Aorta (tissue), 5 donors: ENCODE measurements around the gene GPX7. TPM values are rescaled to one million over a fixed set of nuclear protein-coding genes. Genes with fewer than 3 reads are reported as not detected.

Experiments used
- ATAC-seq: fragments of 200-7000 bp; cut with Tn5 transposase; one replicate; pipeline ENCODE4 v1.9.1; 2022; ENCODE audit warnings: moderate library complexity; ENCODE audit not compliant: low FRiP score
- DNase-seq, 2 donors: peaks; one replicate each; pipeline ENCODE4 v3.0.0-alpha.2; 2020
- H3K27ac ChIP-seq, 2 donors: one replicate each; pipeline ENCODE4 v1.5.1; 2013; ENCODE audit warnings: low read length in 2 of 2, mild to moderate bottlenecking in 2 of 2, moderate library complexity in 2 of 2, control low read depth in 1 of 2, inconsistent platforms in 1 of 2, low read depth in 1 of 2
- H3K27me3 ChIP-seq, 2 donors: one replicate each; pipeline ENCODE4 v1.6.1; 2013; ENCODE audit warnings: control low read depth in 1 of 2, low read length in 1 of 2, mild to moderate bottlenecking in 1 of 2, moderate library complexity in 1 of 2; ENCODE audit not compliant: insufficient read depth in 2 of 2, control insufficient read depth in 1 of 2
- H3K36me3 ChIP-seq, 2 donors: one replicate each; pipeline ENCODE4 v1.6.1; 2013; ENCODE audit warnings: control low read depth in 1 of 2, low read length in 1 of 2, mild to moderate bottlenecking in 1 of 2; ENCODE audit not compliant: insufficient read depth in 2 of 2, control insufficient read depth in 1 of 2
- H3K4me1 ChIP-seq, 2 donors: one replicate each; pipeline ENCODE4 v1.6.1; 2013; ENCODE audit warnings: low read length in 2 of 2, control low read depth in 1 of 2, mild to moderate bottlenecking in 1 of 2, moderate library complexity in 1 of 2; ENCODE audit not compliant: insufficient read depth in 2 of 2, control insufficient read depth in 1 of 2
- H3K4me3 ChIP-seq, 2 donors: one replicate each; pipeline ENCODE4 v1.5.1; 2013; ENCODE audit warnings: low read length in 2 of 2, control low read depth in 1 of 2, mild to moderate bottlenecking in 1 of 2
- H3K9me3 ChIP-seq: one replicate; pipeline ENCODE4 v1.6.1; 2013; ENCODE audit warnings: mild to moderate bottlenecking, low read length; ENCODE audit not compliant: control insufficient read depth
- WGBS, 2 donors: extraction: QIAGEN DNeasy Blood & Tissue Kit; methylation state at CpG; one replicate each; pipeline ENCODE4 v1.1.7; 2013; 5-methylcytosine and 5-hydroxymethylcytosine counted together
- intact Hi-C, 2 donors: fragments of 100-400 bp; cut with DNase I; formaldehyde crosslinking; loops; one replicate each; pipeline versions ENCODE4 v1.14.2 to v1.15.0; 2022
- polyA plus RNA-seq, 2 donors: library from polyadenylated mRNA; stranded (reverse); fragments of 200-250 nt; gene quantifications; one replicate each; pipeline ENCODE4 v1.2.3, GENCODE V29; 2013
- total RNA-seq, 2 donors: library from RNA; stranded (reverse); fragmentation: NEBNext Ultra II Directional; extraction: Animal tissue kit (Norgen Biotek cat#: 25700); gene quantifications; one replicate each; pipeline ENCODE4 v1.2.1, GENCODE V29; 2021
- donor health status: healthy with polysubstance abuse.
- donor health status: Bipolar disorder and iron deficiency.
- donor health status: DM: no; HTN: no; CAD: no.
- donor health status: DM: no; HTN: no; CAD: no.
- donor health status: DM: yes; HTN: yes; CAD: no.

GPX7 gene
- total and polyA plus RNA-seq, 4 donors, result 9.7 to 21.4 (median 16.1) TPM

DNA sequence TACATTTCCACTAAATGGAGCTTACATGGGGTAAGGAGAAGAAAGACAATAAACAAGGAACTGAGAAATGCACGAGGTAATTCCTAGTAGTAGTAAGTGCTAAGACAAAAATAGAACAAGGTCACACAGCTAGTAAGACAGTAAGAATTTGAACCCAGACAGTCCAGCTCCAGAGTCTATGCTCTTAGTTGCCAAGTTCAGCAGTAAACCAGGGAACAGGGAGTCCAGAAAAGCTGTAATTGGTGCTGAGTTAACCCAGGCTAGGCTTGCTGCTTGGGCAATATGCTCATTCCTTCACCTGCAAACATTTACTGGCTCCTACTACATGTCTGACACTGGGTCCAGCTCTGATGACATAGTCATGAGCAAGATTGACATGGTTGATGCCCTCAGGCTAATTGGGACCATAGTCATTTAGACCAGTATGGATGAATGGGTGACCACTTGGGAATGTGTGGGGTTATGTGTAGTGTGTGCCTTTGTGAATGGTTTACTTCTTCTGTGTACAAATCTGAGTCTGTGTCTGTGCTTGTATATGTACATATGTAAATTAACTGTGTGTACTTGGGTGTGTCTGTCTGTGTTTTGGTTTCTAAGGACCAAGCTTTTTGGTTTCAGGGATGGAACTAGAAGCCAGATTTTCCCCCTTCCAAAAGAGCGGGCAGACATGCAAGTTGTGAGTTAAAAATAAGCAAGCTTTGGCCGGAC, 2.0 kb downstream of the GPX7 start:
- no peak overlapping the region for H3K27ac ChIP-seq
- no peak for ATAC-seq
- H3K36me3 ChIP-seq, result no peaks in the 10 kb centered on the region
- H3K4me1 ChIP-seq, result peaks cover 0 to 7% of the 10 kb centered on the region in 2 donors
- no peak for DNase-seq
- no peaks in the 10 kb centered on the region for H3K27me3 ChIP-seq
- no peaks in the 10 kb centered on the region for H3K9me3 ChIP-seq
- intact Hi-C loops, result no loop called here
- WGBS, 2 donors, result 32 to 51% methylated on average over 3 of the region's 3 CpGs
- H3K4me3 ChIP-seq, result no peak overlapping the region

GRCh38 chr1:52613636-52614373, 11.6 kb downstream of the GPX7 start:
- WGBS, 2 donors, result 41 to 54% methylated on average over 2 of the region's 2 CpGs
- Histone ChIP-seq H3K27me3 (no peaks in the 10 kb centered on the region), H3K4me1 (no peaks in the 10 kb centered on the region), H3K36me3 (peaks cover 0 to 2% of the 10 kb centered on the region in 2 donors), H3K4me3 (no peak overlapping the region), H3K9me3 (no peaks in the 10 kb centered on the region), H3K27ac (no peak overlapping the region)
- ATAC-seq, result no peak
- DNase-seq, result no peak
- intact Hi-C loops, result no loop called here

GRCh38 chr1:52614671-52615070, 12.5 kb downstream of the GPX7 start:
- WGBS, 2 donors, result 95 to 96% methylated on average over 5 of the region's 5 CpGs
- no peak overlapping the region for H3K27ac ChIP-seq
- H3K4me3 ChIP-seq, result no peak overlapping the region
- peaks cover 0 to 2% of the 10 kb centered on the region in 2 donors for H3K36me3 ChIP-seq
- no peak for DNase-seq
- H3K27me3 ChIP-seq, result no peaks in the 10 kb centered on the region
- intact Hi-C loops, result no loop called here
- no peak for ATAC-seq
- no peaks in the 10 kb centered on the region for H3K9me3 ChIP-seq
- H3K4me1 ChIP-seq, result no peaks in the 10 kb centered on the region

DNA sequence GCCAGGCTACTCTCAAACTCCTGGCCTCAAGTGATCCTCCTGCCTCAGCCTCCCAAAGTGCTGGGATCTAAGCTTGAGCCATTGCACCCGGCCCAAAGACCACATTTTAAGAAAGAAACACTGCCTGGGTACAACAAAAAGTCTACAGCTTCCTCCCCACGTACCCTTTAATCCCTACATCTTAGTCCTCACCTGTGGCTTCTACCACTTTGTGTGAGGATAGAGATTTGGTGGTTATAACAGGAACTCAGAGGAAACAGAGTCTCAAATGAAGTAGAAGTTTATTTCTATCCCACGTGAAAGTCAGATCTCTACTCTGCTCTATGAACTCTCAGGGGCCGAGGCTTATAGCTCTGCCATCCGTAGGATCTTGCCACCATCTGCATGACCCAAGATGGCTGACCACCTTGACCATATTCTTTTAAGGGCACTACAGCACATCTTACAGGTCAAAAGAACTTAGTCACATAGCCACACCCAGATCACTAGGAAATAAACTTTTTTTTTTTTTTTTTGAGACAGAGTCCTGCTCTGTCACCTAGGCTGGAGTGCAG, 13.4 kb downstream of the GPX7 start:
- WGBS, 2 donors, result 72 to 85% methylated on average over 5 of the region's 5 CpGs
- peaks cover 0 to 2% of the 10 kb centered on the region in 2 donors for H3K36me3 ChIP-seq
- H3K4me3 ChIP-seq, result no peak overlapping the region
- no peak overlapping the region for H3K27ac ChIP-seq
- intact Hi-C loops, result no loop called here
- ATAC-seq, result no peak
- no peaks in the 10 kb centered on the region for H3K27me3 ChIP-seq
- H3K4me1 ChIP-seq, result no peaks in the 10 kb centered on the region
- H3K9me3 ChIP-seq, result peaks cover under 1% of the 10 kb centered on the region
- DNase-seq, result no peak

DNA sequence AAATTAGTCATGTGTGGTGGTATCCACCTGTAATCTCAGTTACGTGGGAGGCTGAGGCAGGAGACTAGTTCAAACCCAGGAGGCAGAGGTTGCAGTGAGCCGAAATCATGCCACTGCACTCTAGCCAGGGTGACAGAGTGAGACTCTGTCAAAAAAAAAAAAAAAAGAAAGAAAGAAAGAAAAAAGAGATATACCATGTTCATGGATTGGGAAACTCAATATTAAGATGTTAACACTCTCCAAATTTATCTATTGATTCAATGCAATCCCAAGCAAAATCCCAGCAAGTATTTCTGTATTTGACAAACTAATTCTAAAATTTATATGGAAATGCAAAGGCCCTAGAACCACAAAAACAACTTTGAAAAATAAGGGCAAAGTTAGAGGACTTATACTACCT, 19.8 kb downstream of the GPX7 start:
- 99 to 100% methylated on average over 2 of the region's 2 CpGs for WGBS, 2 donors
- DNase-seq (no peak), ATAC-seq (no peak)
- peaks cover 0 to 2% of the 10 kb centered on the region in 2 donors for H3K36me3 ChIP-seq
- intact Hi-C loops, result no loop called here
- peaks cover 8% of the 10 kb centered on the region for H3K9me3 ChIP-seq
- no peaks in the 10 kb centered on the region for H3K27me3 ChIP-seq
- H3K4me3 ChIP-seq, result no peak overlapping the region
- no peaks in the 10 kb centered on the region for H3K4me1 ChIP-seq
- H3K27ac ChIP-seq, result no peak overlapping the region

DNA sequence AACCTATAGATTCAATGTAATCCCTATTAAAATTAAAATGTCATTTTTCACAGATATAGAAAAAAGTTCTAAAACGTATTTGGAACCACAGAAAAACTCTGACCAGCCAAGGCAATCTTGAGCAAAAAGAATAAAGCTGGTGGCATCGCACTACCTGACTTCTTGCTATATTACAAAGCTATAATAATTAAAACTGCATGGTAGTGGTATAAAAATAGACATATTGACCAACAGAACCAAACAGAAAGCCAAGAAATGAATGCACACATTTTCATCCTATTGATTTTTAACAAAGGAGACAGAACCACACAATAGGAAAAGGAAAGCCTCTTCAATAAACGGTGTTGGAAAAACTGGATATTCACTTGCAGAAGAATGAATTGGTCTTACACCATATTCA, 21.6 kb downstream of the GPX7 start:
- H3K36me3 ChIP-seq, result peaks cover 0 to 2% of the 10 kb centered on the region in 2 donors
- peaks cover 8% of the 10 kb centered on the region for H3K9me3 ChIP-seq
- ATAC-seq (no peak), DNase-seq (no peak)
- intact Hi-C loops, result no loop called here
- no peaks in the 10 kb centered on the region for H3K27me3 ChIP-seq
- no peaks in the 10 kb centered on the region for H3K4me1 ChIP-seq
- H3K27ac ChIP-seq, result no peak overlapping the region
- no peak overlapping the region for H3K4me3 ChIP-seq
- 95% methylated on average over 3 of the region's 3 CpGs for WGBS, 2 donors

DNA sequence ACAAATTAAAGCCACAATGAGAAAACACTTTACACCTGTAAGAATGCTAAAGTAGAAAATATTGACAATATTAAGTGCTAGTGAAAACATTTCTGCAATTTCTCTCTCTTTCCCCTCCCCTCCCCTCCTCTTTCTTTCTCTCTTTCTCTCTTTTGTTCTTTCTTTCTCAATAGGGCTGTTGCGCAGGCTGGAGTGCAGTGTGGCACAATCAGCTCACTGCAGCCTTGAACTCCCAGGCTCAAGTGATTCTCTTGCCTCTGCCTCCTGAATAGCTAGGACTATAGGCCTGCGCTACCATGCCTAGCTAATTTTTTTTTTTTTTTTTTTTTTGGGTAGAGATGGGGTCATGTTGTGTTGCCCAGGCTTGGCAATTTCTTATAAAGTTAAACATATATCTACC, 24.9 kb downstream of the GPX7 start:
- WGBS, 2 donors, result 97 to 100% methylated on average over 2 of the region's 2 CpGs
- Histone ChIP-seq H3K4me3 (no peak overlapping the region), H3K36me3 (no peaks in the 10 kb centered on the region), H3K4me1 (no peaks in the 10 kb centered on the region), H3K9me3 (peaks cover 4% of the 10 kb centered on the region), H3K27me3 (no peaks in the 10 kb centered on the region), H3K27ac (no peak overlapping the region)
- no peak for DNase-seq
- no peak for ATAC-seq
- intact Hi-C loops, result no loop called here

- H3K9me3 ChIP-seq, result no peaks in the 10 kb centered on the region
- DNase-seq (no peak), ATAC-seq (no peak)
- intact Hi-C loops, result no loop called here
- H3K27me3 ChIP-seq, result no peaks in the 10 kb centered on the region
- no peak overlapping the region for H3K4me3 ChIP-seq
- H3K36me3 ChIP-seq, result no peaks in the 10 kb centered on the region
- H3K27ac ChIP-seq, result no peak overlapping the region
- 67 to 68% methylated on average over 8 of the region's 8 CpGs for WGBS, 2 donors
- H3K4me1 ChIP-seq, result no peaks in the 10 kb centered on the region
These were observed 26.6 kb downstream of the GPX7 start for GRCh38 chr1:52628614-52629324.
